Mesenchymal stem cell (in vitro differentiated cells and primary cell): ENCODE measurements around the gene NME2.
A peak's percentile ranks its signal among the peaks of the same experiment; 100 is the strongest.

ENCODE experiments used
- DNase-seq: peaks from one replicate; pipeline ENCODE4 v3.0.0-alpha.2; 2013
- H2AFZ ChIP-seq: one replicate; pipeline ENCODE4 v1.6.1; 2013; ENCODE audit warnings: low read depth, mild to moderate bottlenecking, control low read depth, inconsistent platforms, low read length, moderate library complexity
- H2AK5ac ChIP-seq: 2 replicates; pipeline ENCODE4 v1.6.1; 2013; ENCODE audit warnings: low read length, moderate library complexity, mild to moderate bottlenecking, inconsistent platforms; ENCODE audit not compliant: severe bottlenecking
- H2BK120ac ChIP-seq: one replicate; pipeline ENCODE4 v1.6.1; 2013; ENCODE audit warnings: low read depth, mild to moderate bottlenecking, inconsistent platforms, low read length, moderate library complexity
- H2BK12ac ChIP-seq, 2 experiments: one replicate each; pipeline ENCODE4 v1.6.1; 2013; ENCODE audit warnings: inconsistent platforms in 2 of 2, low read length in 2 of 2, mild to moderate bottlenecking in 2 of 2, moderate library complexity in 2 of 2, control low read depth in 1 of 2
- H2BK15ac ChIP-seq: one replicate; pipeline ENCODE4 v1.6.1; 2013; ENCODE audit warnings: mild to moderate bottlenecking, low read depth, inconsistent platforms; ENCODE audit not compliant: poor library complexity, severe bottlenecking
- H2BK5ac ChIP-seq: 2 replicates; pipeline ENCODE4 v1.6.1; 2013; ENCODE audit warnings: low read depth, mild to moderate bottlenecking, low read length, control low read depth, inconsistent platforms; ENCODE audit not compliant: poor library complexity, severe bottlenecking
- H3K14ac ChIP-seq, 2 experiments: one replicate each; pipeline ENCODE4 v1.6.1; 2013; ENCODE audit warnings: inconsistent platforms in 2 of 2, low read length in 2 of 2, control low read depth in 1 of 2, mild to moderate bottlenecking in 1 of 2, moderate library complexity in 1 of 2
- H3K18ac ChIP-seq, 2 experiments: one replicate each; pipeline ENCODE4 v1.6.1; 2013; ENCODE audit warnings: inconsistent platforms in 2 of 2, low read length in 2 of 2, control low read depth in 1 of 2, low read depth in 1 of 2, mild to moderate bottlenecking in 1 of 2
- H3K23ac ChIP-seq, 2 experiments: one replicate each; pipeline ENCODE4 v1.6.1; 2013; ENCODE audit warnings: inconsistent platforms in 2 of 2, low read length in 2 of 2, mild to moderate bottlenecking in 2 of 2, moderate library complexity in 2 of 2, control low read depth in 1 of 2
- H3K27ac ChIP-seq: 2 replicates; pipeline ENCODE4 v1.5.1; 2013; ENCODE audit warnings: mild to moderate bottlenecking, moderate library complexity, low read length, control low read depth, inconsistent platforms; ENCODE audit not compliant: poor library complexity, severe bottlenecking
- H3K27me3 ChIP-seq, 2 experiments: 2 replicates each; pipeline versions ENCODE4 v1.6.1 to v1.7.0; 2013; ENCODE audit warnings: low read length in 2 of 2, mild to moderate bottlenecking in 2 of 2, moderate library complexity in 2 of 2, control low read depth in 1 of 2, inconsistent platforms in 1 of 2; ENCODE audit not compliant: control insufficient read depth in 1 of 2, insufficient read depth in 1 of 2
- H3K36me3 ChIP-seq, 2 experiments: 2 replicates each; pipeline versions ENCODE4 v1.6.1 to v1.7.0; 2013; ENCODE audit warnings: low read length in 2 of 2, control low read depth in 1 of 2, inconsistent platforms in 1 of 2, low read depth in 1 of 2, mild to moderate bottlenecking in 1 of 2; ENCODE audit not compliant: insufficient read depth in 2 of 2, control insufficient read depth in 1 of 2
- H3K4ac ChIP-seq, 2 experiments: one replicate each; pipeline ENCODE4 v1.6.1; 2013; ENCODE audit warnings: inconsistent platforms in 2 of 2, low read length in 2 of 2, mild to moderate bottlenecking in 2 of 2, moderate library complexity in 2 of 2, control low read depth in 1 of 2, low read depth in 1 of 2
- H3K4me1 ChIP-seq: 2 replicates; pipeline ENCODE4 v1.6.1; 2013; ENCODE audit warnings: low read depth, low read length, control low read depth; ENCODE audit not compliant: control insufficient read depth, insufficient read depth
- H3K4me2 ChIP-seq: 2 replicates; pipeline ENCODE4 v1.6.1; 2013; ENCODE audit warnings: low read length, mild to moderate bottlenecking, inconsistent platforms; ENCODE audit not compliant: poor library complexity, severe bottlenecking
- H3K4me3 ChIP-seq, 2 experiments: 2 replicates each; pipeline versions ENCODE4 v1.5.1 to v1.7.0; 2013; ENCODE audit warnings: low read length in 2 of 2, mild to moderate bottlenecking in 2 of 2, control low read depth in 1 of 2, low read depth in 1 of 2; ENCODE audit not compliant: insufficient read depth in 1 of 2
- H3K79me1 ChIP-seq: replicated peaks from 2 replicates; pipeline ENCODE4 v1.6.1; 2013; ENCODE audit warnings: mild to moderate bottlenecking, control low read depth, low read length, inconsistent platforms; ENCODE audit not compliant: poor library complexity, severe bottlenecking
- H3K9ac ChIP-seq: 2 replicates; pipeline ENCODE4 v1.7.0; 2013; ENCODE audit warnings: mild to moderate bottlenecking, low read length, moderate library complexity
- H3K9me3 ChIP-seq: 2 replicates; pipeline ENCODE4 v1.7.0; 2013; ENCODE audit warnings: mild to moderate bottlenecking, low read length; ENCODE audit not compliant: control insufficient read depth
- H4K8ac ChIP-seq: one replicate; pipeline ENCODE4 v1.6.1; 2013; ENCODE audit warnings: inconsistent platforms, mild to moderate bottlenecking, low read length, moderate library complexity
- H4K91ac ChIP-seq: one replicate; pipeline ENCODE4 v1.6.1; 2013; ENCODE audit warnings: mild to moderate bottlenecking, low read length, inconsistent platforms
- WGBS: methylation state at CpG from one replicate; pipeline ENCODE4 v1.1.7; 2013; ENCODE audit warnings: mixed read lengths; 5-methylcytosine and 5-hydroxymethylcytosine counted together

NME2 gene

GRCh38 chr17:51147650-51148049, 18.6 kb upstream of the NME2 start:
- Histone ChIP-seq H3K4ac (no peak overlapping the region), H2BK15ac (no peak overlapping the region), H3K4me1 (peaks cover 1% of the 10 kb centered on the region), H2BK5ac (no peak overlapping the region), H3K4me2 (no peak overlapping the region), H3K9me3 (no peaks in the 10 kb centered on the region), H3K9ac (peak overlapping the region; percentile 39), H3K79me1 (no peaks in the 10 kb centered on the region), H3K14ac (no peak overlapping the region), H2BK120ac (no peak overlapping the region), H2AFZ (no peak overlapping the region), H4K8ac (no peak overlapping the region), H3K27ac (no peak overlapping the region), H2AK5ac (no peak overlapping the region), H3K4me3 (no peak overlapping the region), H3K36me3 (no peaks in the 10 kb centered on the region), H2BK12ac (no peak overlapping the region), H3K23ac (no peak overlapping the region), H3K18ac (no peak overlapping the region), H3K27me3 (no peaks in the 10 kb centered on the region), H4K91ac (no peak overlapping the region)
- 87% methylated on average over 4 of the region's 4 CpGs for WGBS
- DNase-seq: no peak

GRCh38 chr17:51149163-51149562, 17.0 kb upstream of the NME2 start:
- Histone ChIP-seq H3K79me1 (no peaks in the 10 kb centered on the region), H3K9ac (no peak overlapping the region)
- 93% methylated on average over 2 of the region's 2 CpGs for WGBS

GRCh38 chr17:51150932-51151331, 15.3 kb upstream of the NME2 start:
- H3K4me2 ChIP-seq: no peak overlapping the region
- no peak overlapping the region for H2BK15ac ChIP-seq
- H2BK12ac ChIP-seq: no peak overlapping the region
- H3K9ac ChIP-seq: no peak overlapping the region
- H3K79me1 ChIP-seq: peaks cover 2% of the 10 kb centered on the region
- 92% methylated on average over 3 of the region's 5 CpGs for WGBS
- no peaks in the 10 kb centered on the region for H3K9me3 ChIP-seq
- peaks cover 0 to 5% of the 10 kb centered on the region in 2 experiments for H3K36me3 ChIP-seq
- H3K4ac ChIP-seq: no peak overlapping the region
- H2AK5ac ChIP-seq: no peak overlapping the region
- no peak overlapping the region for H2BK120ac ChIP-seq
- H3K4me1 ChIP-seq: peaks cover 6% of the 10 kb centered on the region
- H3K14ac ChIP-seq: no peak overlapping the region
- no peaks in the 10 kb centered on the region for H3K27me3 ChIP-seq
- no peak overlapping the region for H2AFZ ChIP-seq
- no peak overlapping the region for H2BK5ac ChIP-seq
- H4K91ac ChIP-seq: no peak overlapping the region
- no peak overlapping the region for H3K27ac ChIP-seq
- DNase-seq: no peak
- no peak overlapping the region for H3K4me3 ChIP-seq
- H3K18ac ChIP-seq: no peak overlapping the region
- H3K23ac ChIP-seq: no peak overlapping the region
- H4K8ac ChIP-seq: no peak overlapping the region

More at GRCh38 chr17:51149163-51149562, 17.0 kb upstream of the NME2 start:
- Histone ChIP-seq H3K4ac (no peak overlapping the region), H3K9me3 (no peaks in the 10 kb centered on the region), H3K27me3 (no peaks in the 10 kb centered on the region), H2BK5ac (no peak overlapping the region), H2BK120ac (no peak overlapping the region), H2BK15ac (no peak overlapping the region), H3K18ac (no peak overlapping the region), H3K27ac (no peak overlapping the region), H3K4me2 (no peak overlapping the region), H2AFZ (no peak overlapping the region), H4K8ac (no peak overlapping the region), H3K14ac (no peak overlapping the region), H4K91ac (no peak overlapping the region), H3K23ac (no peak overlapping the region), H2BK12ac (no peak overlapping the region), H3K36me3 (no peaks in the 10 kb centered on the region), H3K4me1 (peaks cover 1% of the 10 kb centered on the region), H3K4me3 (no peak overlapping the region), H2AK5ac (no peak overlapping the region)
- no peak for DNase-seq

GRCh38 chr17:51152766-51153209, 13.4 kb upstream of the NME2 start:
- H4K91ac ChIP-seq: no peak overlapping the region
- H2AK5ac ChIP-seq: no peak overlapping the region
- no peak overlapping the region for H2BK12ac ChIP-seq
- peak overlapping the region in 1 of 2 experiments; percentile 72 for H3K4me3 ChIP-seq
- no peak overlapping the region for H3K14ac ChIP-seq
- H3K27ac ChIP-seq: peak overlapping the region; percentile 91
- H3K4me1 ChIP-seq: peaks cover 6% of the 10 kb centered on the region
- peaks cover 4% of the 10 kb centered on the region for H3K79me1 ChIP-seq
- peak overlapping the region; percentile 42 for H2BK120ac ChIP-seq
- peak overlapping the region; percentile 2 for H2AFZ ChIP-seq
- H3K4me2 ChIP-seq: peak overlapping the region; percentile 76
- DNase-seq: no peak
- H3K4ac ChIP-seq: no peak overlapping the region
- no peak overlapping the region for H3K18ac ChIP-seq
- H3K9ac ChIP-seq: peak overlapping the region; percentile 88
- 79% methylated on average over 6 of the region's 8 CpGs for WGBS
- no peaks in the 10 kb centered on the region for H3K27me3 ChIP-seq
- no peaks in the 10 kb centered on the region for H3K9me3 ChIP-seq
- H4K8ac ChIP-seq: peak overlapping the region; percentile 75
- peaks cover 4 to 19% of the 10 kb centered on the region in 2 experiments for H3K36me3 ChIP-seq
- H2BK15ac ChIP-seq: no peak overlapping the region
- H3K23ac ChIP-seq: no peak overlapping the region
- H2BK5ac ChIP-seq: no peak overlapping the region
